DND-41 (cell line): ENCODE data around the gene GPR33.

ENCODE experiments used
- CTCF ChIP-seq: IDR thresholded peaks from 2 replicates; pipeline ENCODE4 v1.5.1; 2012; ENCODE audit warnings: borderline replicate concordance, low read length, moderate library complexity, mild to moderate bottlenecking; ENCODE audit not compliant: poor library complexity, severe bottlenecking; ENCODE audit errors: extremely low read depth
- EZH2 ChIP-seq: IDR thresholded peaks from 3 replicates; pipeline ENCODE4 v1.6.1; 2012; ENCODE audit warnings: borderline replicate concordance, low read depth, mild to moderate bottlenecking, moderate library complexity, low read length, inconsistent platforms; ENCODE audit not compliant: severe bottlenecking

- TF ChIP-seq CTCF (no peak), EZH2 (no peak)
Observed at GRCh38 chr14:31449136-31449535, 38.7 kb downstream of the GPR33 start.
